HG03469 (cell line): Measurements from ENCODE around the gene SOHLH1.

Experiments used
- ATAC-seq: cut with Tn5 transposase; IDR thresholded peaks from one replicate; pipeline ENCODE4 v1.9.1; 2021; ENCODE audit warnings: mild to moderate bottlenecking, moderate library complexity, moderate number of reproducible peaks; ENCODE audit not compliant: unreplicated experiment

SOHLH1 gene, protein sequence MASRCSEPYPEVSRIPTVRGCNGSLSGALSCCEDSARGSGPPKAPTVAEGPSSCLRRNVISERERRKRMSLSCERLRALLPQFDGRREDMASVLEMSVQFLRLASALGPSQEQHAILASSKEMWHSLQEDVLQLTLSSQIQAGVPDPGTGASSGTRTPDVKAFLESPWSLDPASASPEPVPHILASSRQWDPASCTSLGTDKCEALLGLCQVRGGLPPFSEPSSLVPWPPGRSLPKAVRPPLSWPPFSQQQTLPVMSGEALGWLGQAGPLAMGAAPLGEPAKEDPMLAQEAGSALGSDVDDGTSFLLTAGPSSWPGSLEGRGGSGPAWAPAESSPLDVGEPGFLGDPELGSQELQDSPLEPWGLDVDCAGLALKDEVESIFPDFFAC

DNA sequence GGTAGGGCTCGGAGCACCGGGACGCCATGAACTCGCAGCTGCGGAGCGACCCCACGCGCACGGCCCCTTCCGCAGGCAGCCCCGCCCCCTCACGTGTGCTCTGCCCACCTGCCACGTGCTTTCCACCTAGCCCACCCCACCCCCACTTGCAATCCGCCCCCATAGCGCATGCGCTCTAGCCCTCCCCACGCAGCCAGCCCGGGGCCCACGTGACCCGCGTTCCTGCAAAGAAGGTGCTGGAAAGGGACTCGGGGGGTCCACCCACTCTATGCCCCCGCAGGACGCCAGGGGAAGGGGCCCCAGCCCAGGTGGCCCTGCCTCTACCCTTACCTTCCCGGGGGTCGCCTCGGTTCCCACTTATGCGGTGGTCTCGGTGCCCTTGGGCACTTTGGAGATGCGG is at the start of gene SOHLH1:
TSS of gene SOHLH1 (minus strand) at position 42 of the 400 bp plus-strand sequence. CDS start at position 28, 14 bp downstream.
- ATAC-seq = no peak

DNA sequence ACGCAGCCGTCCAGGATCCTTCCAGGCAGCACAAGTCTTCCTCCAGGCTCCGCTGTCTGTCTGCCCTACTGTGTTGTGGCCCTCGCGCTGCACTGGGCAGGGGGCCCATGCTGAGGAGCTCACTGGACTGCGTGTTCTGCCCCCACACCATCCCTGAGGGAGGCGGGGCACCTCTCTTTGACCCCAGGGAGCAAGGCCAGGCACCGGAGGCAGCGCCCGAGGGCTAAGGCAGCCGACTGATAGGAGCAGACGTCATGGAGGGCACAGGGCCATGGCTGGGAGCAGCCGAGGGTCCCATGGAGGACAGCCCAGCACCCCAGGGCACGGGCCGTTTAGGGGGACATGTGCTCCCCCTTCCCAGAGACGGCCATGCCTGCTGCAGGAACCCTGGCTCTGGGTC is 49.4 kb upstream of the SOHLH1 start:
- ATAC-seq = no peak

GRCh38 chr9:135747311-135747710 is 48.0 kb upstream of the SOHLH1 start:
- no peak for ATAC-seq

GRCh38 chr9:135746565-135746964 is 47.3 kb upstream of the SOHLH1 start:
- no peak for ATAC-seq

GRCh38 chr9:135745686-135746324 is 46.5 kb upstream of the SOHLH1 start:
- ATAC-seq = no peak

- ATAC-seq = no peak
These were observed 45.9 kb upstream of the SOHLH1 start for GRCh38 chr9:135745189-135745588.

DNA sequence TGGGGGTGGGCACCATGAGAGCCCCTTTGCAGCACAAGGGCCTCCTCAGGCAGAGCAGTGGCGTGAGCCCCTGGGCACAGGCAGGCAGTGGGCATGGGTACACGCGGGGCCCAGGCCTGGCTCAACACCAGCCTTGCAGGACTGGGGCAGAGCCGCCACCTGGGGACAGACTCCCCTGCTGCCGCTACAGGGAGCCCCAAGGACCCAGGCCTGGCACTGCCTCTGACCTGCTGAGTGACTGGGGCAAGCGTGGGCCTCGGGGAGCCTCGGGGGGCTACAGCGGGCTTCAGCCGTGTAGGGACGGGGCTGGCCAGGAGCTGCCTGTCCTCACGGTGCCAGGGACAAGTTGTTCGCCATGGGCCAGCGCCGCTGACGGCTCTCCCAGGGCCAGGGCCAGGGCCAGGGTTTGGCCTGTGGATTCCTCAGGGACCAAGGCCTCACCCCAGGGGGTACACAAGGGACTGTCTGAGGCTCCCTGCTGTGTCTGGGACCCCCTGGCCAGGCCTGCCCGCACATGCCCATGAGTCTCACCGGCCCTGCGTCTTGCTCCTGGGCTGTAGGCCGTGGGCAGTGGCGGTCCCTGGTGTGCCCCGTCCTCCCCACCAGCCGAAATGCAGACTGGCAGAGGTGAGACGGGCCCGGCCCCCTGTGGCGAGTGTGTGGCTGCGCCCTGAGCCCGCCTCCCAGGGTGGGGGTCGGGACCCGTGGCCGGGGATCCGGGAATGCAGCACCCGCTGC is 45.2 kb upstream of the SOHLH1 start:
- ATAC-seq = no peak

DNA sequence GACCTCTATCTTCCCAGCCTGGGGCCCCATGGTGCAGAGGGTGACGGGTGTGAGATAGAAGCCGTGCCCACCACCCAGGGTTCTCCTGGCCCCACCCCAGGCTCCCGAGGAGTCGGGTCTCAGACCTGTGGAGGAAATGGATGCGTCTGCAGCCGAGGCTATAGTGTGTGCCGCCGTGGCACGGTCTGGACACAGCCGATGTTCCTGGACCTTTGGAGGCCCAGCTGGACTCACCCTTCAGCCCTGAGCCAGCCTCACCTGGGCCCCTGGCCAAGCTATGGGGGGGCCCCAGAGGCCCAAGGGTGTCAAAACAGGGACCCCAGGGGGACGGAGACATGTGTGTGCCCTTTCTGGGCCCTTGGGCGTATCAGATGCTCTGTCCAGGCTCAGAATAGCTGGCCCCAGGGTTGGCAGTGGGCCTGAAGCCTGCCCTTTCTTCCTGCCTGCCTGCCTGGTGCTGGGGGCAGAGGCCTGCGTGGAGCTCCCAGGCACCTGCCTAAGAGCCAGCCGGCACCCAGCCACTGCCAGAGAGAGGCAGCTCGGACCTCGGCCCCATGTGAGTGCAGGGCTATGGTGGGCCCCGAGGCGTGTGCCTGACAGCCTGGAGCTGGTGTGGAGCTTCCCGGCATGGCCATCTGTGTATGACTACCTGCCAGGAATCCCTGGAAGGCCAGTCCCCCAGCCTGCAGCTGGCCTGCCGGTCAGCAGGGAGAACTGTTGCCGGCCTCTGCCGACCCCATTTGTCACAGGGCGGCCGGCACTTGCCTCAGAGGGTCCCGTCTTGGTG is 44.5 kb upstream of the SOHLH1 start:
- no peak for ATAC-seq

DNA sequence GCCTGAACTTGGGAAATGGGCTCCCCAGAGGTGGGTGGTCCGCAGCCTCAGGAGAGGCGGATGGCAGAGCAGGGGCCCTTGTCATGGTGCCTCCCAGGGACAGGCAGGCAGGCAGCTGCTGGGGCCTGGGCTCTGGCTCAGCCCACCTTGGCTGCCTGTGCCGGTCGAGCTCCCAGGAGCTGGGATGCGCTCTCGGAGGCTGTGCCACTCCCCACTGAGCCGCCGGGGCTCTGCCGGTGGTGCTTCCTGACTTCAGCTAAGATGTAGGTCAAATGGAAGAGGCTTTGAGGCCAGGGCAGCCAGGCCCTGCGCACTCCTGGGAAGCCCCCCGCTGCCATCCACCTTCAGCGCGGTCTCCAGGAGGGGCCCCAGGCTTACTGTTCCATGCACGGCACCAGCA is 43.7 kb upstream of the SOHLH1 start:
- ATAC-seq = no peak

GRCh38 chr9:135741276-135742219 is 42.3 kb upstream of the SOHLH1 start:
- no peak for ATAC-seq

DNA sequence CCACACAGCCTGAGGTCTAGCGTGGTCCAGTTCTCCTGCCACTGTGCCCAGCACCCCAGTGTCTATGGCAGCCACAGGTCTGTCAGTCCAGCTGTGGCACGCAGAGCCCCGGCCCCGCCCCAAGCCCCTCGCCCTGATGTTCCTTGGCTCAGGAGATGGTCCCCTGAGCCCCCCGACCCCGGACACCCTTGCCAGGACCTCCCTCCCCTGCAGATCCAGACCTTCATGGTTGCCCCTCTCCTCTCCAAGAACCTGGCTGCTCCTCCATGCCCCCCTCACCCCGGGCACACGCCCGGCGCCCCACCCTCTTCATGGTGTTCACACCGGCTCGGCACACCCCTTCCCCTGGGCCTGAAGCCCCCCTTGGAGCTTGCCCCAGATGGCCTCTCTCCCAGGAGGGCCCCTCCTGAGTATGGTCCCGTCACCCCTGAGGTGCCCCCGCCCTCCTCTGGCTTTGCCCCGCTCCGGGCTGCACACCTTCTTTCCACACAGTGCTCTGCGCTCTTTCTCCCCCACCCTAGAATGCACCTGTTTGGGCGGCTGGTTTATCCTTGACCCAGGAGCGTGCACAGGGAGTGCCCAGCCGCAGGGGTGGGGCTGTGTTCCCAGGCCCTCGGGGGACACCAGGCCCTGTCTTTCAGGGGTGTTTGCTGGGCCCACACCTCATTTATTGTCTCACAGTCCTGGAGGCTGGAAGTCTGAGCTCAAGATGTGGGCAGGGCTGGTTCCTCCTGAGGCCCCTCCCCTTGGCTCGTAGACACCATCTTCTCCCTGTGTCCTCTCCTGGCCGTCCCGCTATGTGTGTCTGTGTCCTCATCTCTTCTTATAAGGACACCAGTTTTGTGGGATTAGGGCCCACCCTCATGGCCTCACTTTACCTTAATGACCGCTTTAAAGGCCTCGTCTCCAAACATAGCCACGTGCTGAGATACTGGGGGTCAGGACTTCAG is 40.3 kb upstream of the SOHLH1 start:
- ATAC-seq = no peak

DNA sequence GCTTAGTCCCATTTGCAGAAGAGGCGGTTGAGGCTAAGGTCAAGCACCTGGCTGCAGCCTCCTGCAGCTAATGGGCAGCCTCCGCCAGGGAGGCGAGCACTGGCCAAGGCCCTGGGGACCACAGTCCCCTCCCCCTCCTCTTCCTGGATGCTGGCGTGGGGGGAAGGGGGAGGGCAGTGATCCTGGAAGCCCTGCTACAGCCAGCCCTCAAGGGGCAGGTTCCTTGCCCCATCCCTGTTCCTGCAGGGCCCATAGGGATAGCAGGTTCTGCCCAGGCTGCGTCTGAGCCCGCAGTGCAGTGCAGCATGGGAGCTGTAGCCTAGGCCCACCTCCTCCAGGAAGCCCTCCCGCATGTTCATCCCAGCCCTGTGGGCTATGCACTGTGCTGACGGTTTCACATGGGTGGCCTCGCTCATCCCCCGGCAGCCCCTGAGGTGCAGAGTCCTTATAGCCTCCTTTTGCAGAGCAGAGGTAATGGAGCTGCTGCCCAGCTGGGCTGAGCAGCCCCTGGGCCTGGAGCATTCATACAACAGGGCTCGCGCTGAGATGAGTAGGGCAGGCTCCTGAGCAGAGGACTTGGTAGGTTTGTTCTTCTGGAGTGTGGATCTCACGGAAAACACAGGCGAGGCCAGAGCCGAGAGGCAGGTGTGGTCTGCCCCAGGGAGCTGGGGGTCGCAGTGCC is 38.7 kb upstream of the SOHLH1 start:
- ATAC-seq = no peak

DNA sequence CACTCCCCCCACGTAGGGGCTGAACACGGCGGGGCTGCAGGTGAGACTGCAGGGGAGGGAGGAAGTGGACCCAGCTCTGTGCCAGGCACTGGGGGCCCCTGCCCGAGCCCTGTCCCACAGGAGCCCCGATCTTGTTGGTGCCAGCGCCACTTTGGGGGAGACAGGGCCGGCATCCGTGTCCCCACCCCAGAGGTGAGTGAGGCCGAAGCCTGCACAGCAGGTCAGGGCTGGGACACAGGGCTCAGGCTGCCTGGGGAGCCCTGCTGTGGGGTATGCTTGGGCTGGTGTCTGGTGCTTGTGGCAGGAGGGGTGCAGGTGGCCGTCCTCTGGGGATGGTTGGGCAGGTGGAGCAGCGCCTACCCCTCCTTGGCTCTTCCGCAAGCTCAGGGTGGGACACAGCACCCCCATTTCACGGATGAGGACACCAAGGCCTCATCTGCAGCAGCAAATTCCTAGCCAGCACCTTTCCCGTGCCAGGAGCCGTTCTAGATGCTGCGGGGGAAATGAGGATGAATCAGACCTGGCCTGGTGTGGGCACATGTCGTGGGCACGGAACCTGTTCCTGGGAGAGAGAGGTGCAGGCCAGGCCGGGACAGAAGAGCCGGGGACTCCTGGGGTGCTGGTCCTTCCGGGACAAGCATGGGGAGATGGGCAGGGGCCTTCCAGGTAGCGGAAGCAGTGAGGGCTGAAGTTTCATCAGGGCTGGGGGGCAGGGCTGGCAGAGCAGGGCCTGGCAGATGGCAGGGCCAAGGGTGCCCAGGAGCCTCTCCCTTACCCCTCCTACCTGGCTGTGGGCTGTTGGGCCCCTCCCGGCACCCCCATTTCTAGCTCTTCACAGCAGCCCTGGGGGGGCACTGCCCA is 37.9 kb upstream of the SOHLH1 start:
- no peak for ATAC-seq

GRCh38 chr9:135736272-135736978 is 37.1 kb upstream of the SOHLH1 start:
- no peak for ATAC-seq

- no peak for ATAC-seq
These were observed 35.4 kb upstream of the SOHLH1 start for GRCh38 chr9:135734616-135735144.

DNA sequence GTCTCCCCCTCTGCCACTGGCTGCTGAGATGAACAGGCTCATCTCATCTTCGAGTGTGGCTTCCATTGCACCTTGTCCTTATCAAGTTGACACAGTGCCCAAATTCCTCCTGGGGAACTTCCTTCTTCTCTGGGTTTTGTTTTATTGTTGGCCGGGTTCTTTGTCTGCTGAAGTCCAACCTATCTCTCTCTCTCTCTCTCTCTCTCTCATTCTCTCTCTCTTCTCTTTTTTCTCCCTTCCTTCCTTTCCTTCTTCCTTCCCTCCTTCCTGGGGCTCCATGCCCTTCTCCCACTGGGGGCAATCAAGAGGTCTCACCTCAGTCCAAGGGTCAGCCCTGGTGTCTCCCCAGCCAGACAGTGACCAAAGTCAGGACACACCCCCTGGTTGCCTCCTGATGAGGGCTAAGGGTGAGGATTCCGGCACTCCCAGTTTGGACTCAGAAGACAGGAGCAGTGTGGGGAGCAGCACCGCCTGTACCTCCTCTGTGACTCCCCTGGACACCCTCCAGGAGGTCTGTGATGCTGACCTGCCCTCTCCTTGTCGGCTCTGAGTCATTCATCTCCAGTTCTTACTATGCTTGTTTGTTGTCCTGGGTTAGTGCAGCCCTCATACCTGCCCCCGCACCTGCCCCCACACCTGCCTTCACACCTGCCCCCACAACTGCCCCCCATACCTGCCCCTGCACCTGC is 33.4 kb upstream of the SOHLH1 start:
- no peak for ATAC-seq
